ENCODE measurements around the gene USPL1. TPM values are rescaled to one million over a fixed set of nuclear protein-coding genes. Genes with fewer than 3 reads are reported as not detected.

Gene USPL1
- total RNA-seq, 1 experiment from 2014 or later: 14.3 TPM

- Mint-ChIP-seq H3K27ac (no peak overlapping the region), H3K36me3 (peaks cover 22% of the 10 kb centered on the region), H3K27me3 (ENCODE audit: low read depth) (no peaks in the 10 kb centered on the region), H3K9me3 (no peaks in the 10 kb centered on the region), H3K4me1 (peaks cover 11% of the 10 kb centered on the region), H3K4me3 (no peak overlapping the region)
- ATAC-seq: no peak
- DNase-seq (ENCODE audit: low spot score): no peak
- POLR2A ChIA-PET: no interaction called here
- CTCF ChIA-PET: interaction anchor here (1.2 kb wide), 1 partner anchor 319 kb away, joined by 3 read pairs; no protein-coding TSS in a partner anchor
- TF ChIP-seq NFE2L1 (CRISPR knock-in tag; IDR thresholded peaks at IDR 0.05) (no peak), MXD4 (CRISPR knock-in tag; IDR thresholded peaks at IDR 0.05; ENCODE audit: borderline replicate concordance) (no peak), ATF6 (CRISPR knock-in tag; IDR thresholded peaks at IDR 0.05) (no peak), ESRRA (CRISPR knock-in tag; IDR thresholded peaks at IDR 0.05; ENCODE audit: borderline replicate concordance) (no peak), ZNF317 (CRISPR knock-in tag; IDR thresholded peaks at IDR 0.05; ENCODE audit: borderline replicate concordance, low read depth) (no peak), ERG (CRISPR knock-in tag; IDR thresholded peaks at IDR 0.05) (no peak)
These were observed 43.1 kb downstream of the USPL1 start for GRCh38 chr13:30660796-30661195.

GRCh38 chr13:30664689-30665275 is 47.1 kb downstream of the USPL1 start:
- ATAC-seq (no peak), DNase-seq (ENCODE audit: low spot score) (no peak)
- H3K4me1 Mint-ChIP-seq: peaks cover 6% of the 10 kb centered on the region
- ChIA-PET POLR2A (no interaction called here), CTCF (interaction anchor here (1.0 kb wide), 1 partner anchor 20 kb away, joined by 3 read pairs; no protein-coding TSS in a partner anchor)
- H3K27ac Mint-ChIP-seq: no peak overlapping the region
- H3K4me3 Mint-ChIP-seq: no peak overlapping the region
- H3K36me3 Mint-ChIP-seq: no peaks in the 10 kb centered on the region
- TF ChIP-seq ZSCAN18 (CRISPR knock-in tag; IDR thresholded peaks at IDR 0.05) (no peak), PRDM15 (CRISPR knock-in tag; IDR thresholded peaks at IDR 0.05) (no peak), NFATC4 (CRISPR knock-in tag; IDR thresholded peaks at IDR 0.05) (no peak), HMGA2 (CRISPR knock-in tag; IDR thresholded peaks at IDR 0.05) (no peak), SMAD3 (CRISPR knock-in tag; IDR thresholded peaks at IDR 0.05; ENCODE audit: borderline replicate concordance) (no peak), JUN (CRISPR knock-in tag; IDR thresholded peaks at IDR 0.05) (no peak), MYBL2 (CRISPR knock-in tag; IDR thresholded peaks at IDR 0.05) (no peak)
- no peaks in the 10 kb centered on the region for H3K9me3 Mint-ChIP-seq
- H3K27me3 Mint-ChIP-seq (ENCODE audit: low read depth): no peaks in the 10 kb centered on the region

- ATAC-seq (no peak), DNase-seq (ENCODE audit: low spot score) (no peak)
- no peaks in the 10 kb centered on the region for H3K36me3 Mint-ChIP-seq
- no peak overlapping the region for H3K27ac Mint-ChIP-seq
- ChIA-PET CTCF (interaction anchor here (0.6 to 1.0 kb wide), 2 partner anchors 21 to 131 kb away, joined by 3 read pairs; no protein-coding TSS in a partner anchor), POLR2A (no interaction called here)
- H3K9me3 Mint-ChIP-seq: no peaks in the 10 kb centered on the region
- TF ChIP-seq ESRRA (CRISPR knock-in tag; IDR thresholded peaks at IDR 0.05; ENCODE audit: borderline replicate concordance): no peak
- no peak for TF ChIP-seq ZNF416 (CRISPR knock-in tag; IDR thresholded peaks at IDR 0.05)
- TF ChIP-seq NFYB (CRISPR knock-in tag; conservative IDR thresholded peaks at IDR 0.05; ENCODE audit: low read depth): no peak
- H3K27me3 Mint-ChIP-seq (ENCODE audit: low read depth): no peaks in the 10 kb centered on the region
- no peaks in the 10 kb centered on the region for H3K4me1 Mint-ChIP-seq
- no peak overlapping the region for H3K4me3 Mint-ChIP-seq
These were observed 47.9 kb downstream of the USPL1 start for GRCh38 chr13:30665638-30666037.

Data from WTC11 (cell line).